ENCODE results near the gene PLEKHA4.
A peak's percentile ranks its signal among the peaks of the same experiment; 100 is the strongest.
"Not testable (repeated sequence)": the region's sequence is repeated elsewhere in the genome, so short reads cannot be mapped to it uniquely, and the experiment has no call there.

The PLEKHA4 gene

DNA sequence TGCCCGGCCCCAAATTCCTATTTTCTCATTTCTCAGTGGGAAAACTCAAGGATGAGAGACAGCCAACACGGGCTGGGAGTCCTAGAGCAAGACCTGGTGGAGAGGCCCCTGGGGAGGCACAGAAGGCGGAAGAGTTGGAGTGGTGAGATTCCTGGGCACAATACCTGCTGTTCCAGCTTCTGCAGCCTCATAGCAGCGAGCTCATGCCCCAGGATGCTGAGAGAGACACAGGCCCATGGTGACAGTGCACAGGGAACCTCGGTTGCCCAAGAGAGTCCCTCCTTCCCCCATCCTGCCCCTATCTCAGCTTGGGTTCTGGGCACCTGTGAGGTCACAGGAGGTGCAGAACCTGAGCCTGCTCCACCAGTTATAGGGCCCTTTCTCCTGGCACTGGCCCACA lies 28.8 kb upstream of the PLEKHA4 start:
- in situ Hi-C loops (cut with HindIII; ENCODE audit: low sequenced_read_pairs), result no loop called here
- H3K4me3 ChIP-seq (ENCODE audit: low read depth, low read length), result no peak overlapping the region
- no peak for TF ChIP-seq CTCF (IDR thresholded peaks at IDR 0.05; ENCODE audit: low read depth, low read length, missing control alignments)
- DNase-seq (ENCODE audit: low read depth), result no peak

GRCh38 chr19:48896191-48896720 lies 27.8 kb upstream of the PLEKHA4 start:
- TF ChIP-seq CTCF (IDR thresholded peaks at IDR 0.05; ENCODE audit: low read depth, low read length, missing control alignments), result no peak
- DNase-seq (ENCODE audit: low read depth), result no peak

GRCh38 chr19:48895226-48895625 lies 26.8 kb upstream of the PLEKHA4 start:
- in situ Hi-C loops (cut with HindIII; ENCODE audit: low sequenced_read_pairs), result no loop called here
- no peak for TF ChIP-seq CTCF (IDR thresholded peaks at IDR 0.05; ENCODE audit: low read depth, low read length, missing control alignments)
- DNase-seq (ENCODE audit: low read depth), result no peak
- no peak overlapping the region for H3K4me3 ChIP-seq (ENCODE audit: low read depth, low read length)

More at GRCh38 chr19:48896191-48896720, 27.8 kb upstream of the PLEKHA4 start:
- in situ Hi-C loops (cut with HindIII; ENCODE audit: low sequenced_read_pairs), result no loop called here
- H3K4me3 ChIP-seq (ENCODE audit: low read depth, low read length), result peak overlapping the region; percentile 30

- in situ Hi-C loops (cut with HindIII; ENCODE audit: low sequenced_read_pairs), result no loop called here
- TF ChIP-seq CTCF (IDR thresholded peaks at IDR 0.05; ENCODE audit: low read depth, low read length, missing control alignments), result no peak
- no peak overlapping the region for H3K4me3 ChIP-seq (ENCODE audit: low read depth, low read length)
- DNase-seq (ENCODE audit: low read depth), result no peak
Observed at GRCh38 chr19:48890551-48890950, 22.1 kb upstream of the PLEKHA4 start.

- DNase-seq (ENCODE audit: low read depth); H3K4me3 ChIP-seq (ENCODE audit: low read depth, low read length); in situ Hi-C loops (cut with HindIII; ENCODE audit: low sequenced_read_pairs): not testable (repeated sequence)
Observed at GRCh38 chr19:48889496-48889895, 21.1 kb upstream of the PLEKHA4 start.

- DNase-seq (ENCODE audit: low read depth), result no peak
- no peak for TF ChIP-seq CTCF (IDR thresholded peaks at IDR 0.05; ENCODE audit: low read depth, low read length, missing control alignments)
- in situ Hi-C loops (cut with HindIII; ENCODE audit: low sequenced_read_pairs), result no loop called here
- no peak overlapping the region for H3K4me3 ChIP-seq (ENCODE audit: low read depth, low read length)
Observed at GRCh38 chr19:48887861-48888612, 19.6 kb upstream of the PLEKHA4 start.

DNA sequence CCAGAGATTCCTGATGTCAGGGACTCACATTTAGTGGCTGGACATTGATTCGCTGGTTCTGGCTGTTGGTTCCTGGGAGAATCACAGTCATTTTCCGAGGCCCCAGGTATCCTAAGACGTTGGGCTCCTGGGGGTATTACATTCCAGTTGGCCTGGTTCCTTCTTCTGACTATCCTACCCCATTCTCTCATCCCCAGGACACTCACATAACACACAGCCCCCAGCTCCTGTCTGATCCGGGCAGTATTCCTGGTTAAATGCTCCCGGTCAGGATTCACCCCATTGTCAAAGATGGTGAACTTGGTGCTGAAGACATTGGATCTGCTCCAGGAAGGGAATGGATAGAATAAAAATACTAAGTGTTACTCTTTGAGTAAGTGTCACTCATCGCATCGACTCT lies 15.3 kb upstream of the PLEKHA4 start:
- H3K4me3 ChIP-seq (ENCODE audit: low read depth, low read length), result no peak overlapping the region
- no peak for DNase-seq (ENCODE audit: low read depth)
- in situ Hi-C loops (cut with HindIII; ENCODE audit: low sequenced_read_pairs), result no loop called here
- no peak for TF ChIP-seq CTCF (IDR thresholded peaks at IDR 0.05; ENCODE audit: low read depth, low read length, missing control alignments)

Data from astrocyte of the cerebellum (primary cell).